ENCODE measurements around the gene TMPRSS15.

Gene TMPRSS15

GRCh38 chr21:18403735-18404450 is at the start of gene TMPRSS15:
Gene TMPRSS15, minus strand, starts transcription at chr21:18403785. Its CDS starts 163 bp downstream, at chr21:18403622.
- DNase-seq (ENCODE audit: low read depth, low spot score): no peak
- TF ChIP-seq CTCF (IDR thresholded peaks at IDR 0.05; ENCODE audit: low read depth, low read length): no peak
- in situ Hi-C loops (cut with HindIII; ENCODE audit: low sequenced_read_pairs): no loop called here
- H3K4me3 ChIP-seq (ENCODE audit: low read depth, low read length): no peak within 1 kb of the TSS

GRCh38 chr21:18451670-18452069 is 48.1 kb upstream of the TMPRSS15 start:
- no peak overlapping the region for H3K4me3 ChIP-seq (ENCODE audit: low read depth, low read length)
- no peak for TF ChIP-seq CTCF (IDR thresholded peaks at IDR 0.05; ENCODE audit: low read depth, low read length)
- in situ Hi-C loops (cut with HindIII; ENCODE audit: low sequenced_read_pairs): no loop called here
- DNase-seq (ENCODE audit: low read depth, low spot score): no peak

GRCh38 chr21:18449605-18450550 is 46.3 kb upstream of the TMPRSS15 start:
- in situ Hi-C loops (cut with HindIII; ENCODE audit: low sequenced_read_pairs): no loop called here
- no peak overlapping the region for H3K4me3 ChIP-seq (ENCODE audit: low read depth, low read length)
- no peak for TF ChIP-seq CTCF (IDR thresholded peaks at IDR 0.05; ENCODE audit: low read depth, low read length)
- DNase-seq (ENCODE audit: low read depth, low spot score): peak; percentile 44

DNA sequence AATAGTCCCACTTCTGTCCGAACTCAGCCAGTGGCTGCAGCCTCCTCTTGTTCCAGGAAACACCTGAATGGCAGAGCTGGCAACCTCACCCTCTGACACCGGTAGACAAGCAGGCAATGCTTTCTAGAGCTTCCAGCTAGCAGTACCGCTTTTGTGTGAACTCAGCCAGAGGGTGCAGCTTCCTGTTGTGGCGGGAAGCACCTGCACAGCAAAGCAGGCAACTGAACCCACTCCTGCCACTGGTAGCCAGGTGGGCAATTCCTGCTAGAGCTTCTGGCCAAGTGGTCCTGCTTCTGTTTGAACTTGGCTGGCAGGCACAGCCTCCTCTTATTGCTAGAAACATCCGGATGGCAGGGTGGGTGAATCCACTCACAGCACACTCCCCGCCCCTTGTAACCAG is 40.1 kb upstream of the TMPRSS15 start:
- in situ Hi-C loops (cut with HindIII; ENCODE audit: low sequenced_read_pairs): no loop called here
- TF ChIP-seq CTCF (IDR thresholded peaks at IDR 0.05; ENCODE audit: low read depth, low read length): no peak
- H3K4me3 ChIP-seq (ENCODE audit: low read depth, low read length): no peak overlapping the region
- DNase-seq (ENCODE audit: low read depth, low spot score): no peak

DNA sequence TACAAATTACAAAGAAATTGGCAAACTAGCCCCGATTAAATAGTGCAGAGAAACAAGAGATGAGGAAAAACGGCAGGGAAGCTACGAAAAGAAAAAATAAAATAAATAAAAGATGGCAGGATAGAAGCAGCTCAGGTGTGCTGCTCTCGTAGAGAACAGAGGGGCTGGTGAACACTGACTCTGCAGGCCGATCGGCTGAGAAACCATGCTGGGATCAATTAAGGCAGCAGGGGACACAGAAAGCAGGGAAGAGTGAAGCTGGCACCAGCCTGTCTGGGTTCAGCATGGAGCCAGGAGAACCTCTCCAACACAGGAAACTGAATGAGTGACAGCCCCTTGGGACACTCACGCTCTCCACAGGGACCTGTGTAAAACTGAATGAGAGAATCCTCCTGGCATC is 39.5 kb upstream of the TMPRSS15 start:
- no peak for DNase-seq (ENCODE audit: low read depth, low spot score)
- no peak overlapping the region for H3K4me3 ChIP-seq (ENCODE audit: low read depth, low read length)
- in situ Hi-C loops (cut with HindIII; ENCODE audit: low sequenced_read_pairs): no loop called here
- no peak for TF ChIP-seq CTCF (IDR thresholded peaks at IDR 0.05; ENCODE audit: low read depth, low read length)

- TF ChIP-seq CTCF (IDR thresholded peaks at IDR 0.05; ENCODE audit: low read depth, low read length): no peak
- no peak for DNase-seq (ENCODE audit: low read depth, low spot score)
- in situ Hi-C loops (cut with HindIII; ENCODE audit: low sequenced_read_pairs): no loop called here
Observed at GRCh38 chr21:18430341-18430740, 26.8 kb upstream of the TMPRSS15 start.

More at GRCh38 chr21:18430341-18430740, 26.8 kb upstream of the TMPRSS15 start:
- H3K4me3 ChIP-seq (ENCODE audit: low read depth, low read length): no peak overlapping the region
